ENCODE measurements around the gene UPK3A. TPM values are rescaled to one million over a fixed set of nuclear protein-coding genes. Genes with fewer than 3 reads are reported as not detected.

The UPK3A gene
- total and polyA plus RNA-seq, 2 of the 13 experiments (the other 11 are each of a cell fraction or from before 2014, with no cell fraction given) = 10.5 to 13.8 TPM

- TF ChIP-seq ZZZ3 (CRISPR knock-in tag; IDR thresholded peaks at IDR 0.05; ENCODE audit: borderline replicate concordance) = no peak
- TF ChIP-seq ZNF17 (CRISPR knock-in tag; IDR thresholded peaks at IDR 0.05) = no peak
- peak; percentile 52; the same call in 1 of the 2 replicates for TF ChIP-seq ZFY (CRISPR knock-in tag; IDR thresholded peaks at IDR 0.05)
- TF ChIP-seq RXRA (CRISPR knock-in tag; IDR thresholded peaks at IDR 0.05) = peak; percentile 43
- no peak for TF ChIP-seq SIX4 (CRISPR knock-in tag; IDR thresholded peaks at IDR 0.05)
- TF ChIP-seq ZNF619 (CRISPR knock-in tag; IDR thresholded peaks at IDR 0.05) = no peak; the same call in 1 of the 2 replicates
- TF ChIP-seq ZNF225 (CRISPR knock-in tag; IDR thresholded peaks at IDR 0.05) = peak; percentile 67; the same call in 1 of the 2 replicates
- no peak for TF ChIP-seq SRSF9 (IDR thresholded peaks at IDR 0.05; ENCODE audit: borderline replicate concordance, insufficient read depth, low read depth, low read length, poor library complexity, severe bottlenecking)
- no peak for TF ChIP-seq TSC22D2 (CRISPR knock-in tag; IDR thresholded peaks at IDR 0.05; ENCODE audit: borderline replicate concordance)
- TF ChIP-seq ZBTB42 (CRISPR knock-in tag; IDR thresholded peaks at IDR 0.05) = peak; percentile 76
- TF ChIP-seq, protein P1, sequence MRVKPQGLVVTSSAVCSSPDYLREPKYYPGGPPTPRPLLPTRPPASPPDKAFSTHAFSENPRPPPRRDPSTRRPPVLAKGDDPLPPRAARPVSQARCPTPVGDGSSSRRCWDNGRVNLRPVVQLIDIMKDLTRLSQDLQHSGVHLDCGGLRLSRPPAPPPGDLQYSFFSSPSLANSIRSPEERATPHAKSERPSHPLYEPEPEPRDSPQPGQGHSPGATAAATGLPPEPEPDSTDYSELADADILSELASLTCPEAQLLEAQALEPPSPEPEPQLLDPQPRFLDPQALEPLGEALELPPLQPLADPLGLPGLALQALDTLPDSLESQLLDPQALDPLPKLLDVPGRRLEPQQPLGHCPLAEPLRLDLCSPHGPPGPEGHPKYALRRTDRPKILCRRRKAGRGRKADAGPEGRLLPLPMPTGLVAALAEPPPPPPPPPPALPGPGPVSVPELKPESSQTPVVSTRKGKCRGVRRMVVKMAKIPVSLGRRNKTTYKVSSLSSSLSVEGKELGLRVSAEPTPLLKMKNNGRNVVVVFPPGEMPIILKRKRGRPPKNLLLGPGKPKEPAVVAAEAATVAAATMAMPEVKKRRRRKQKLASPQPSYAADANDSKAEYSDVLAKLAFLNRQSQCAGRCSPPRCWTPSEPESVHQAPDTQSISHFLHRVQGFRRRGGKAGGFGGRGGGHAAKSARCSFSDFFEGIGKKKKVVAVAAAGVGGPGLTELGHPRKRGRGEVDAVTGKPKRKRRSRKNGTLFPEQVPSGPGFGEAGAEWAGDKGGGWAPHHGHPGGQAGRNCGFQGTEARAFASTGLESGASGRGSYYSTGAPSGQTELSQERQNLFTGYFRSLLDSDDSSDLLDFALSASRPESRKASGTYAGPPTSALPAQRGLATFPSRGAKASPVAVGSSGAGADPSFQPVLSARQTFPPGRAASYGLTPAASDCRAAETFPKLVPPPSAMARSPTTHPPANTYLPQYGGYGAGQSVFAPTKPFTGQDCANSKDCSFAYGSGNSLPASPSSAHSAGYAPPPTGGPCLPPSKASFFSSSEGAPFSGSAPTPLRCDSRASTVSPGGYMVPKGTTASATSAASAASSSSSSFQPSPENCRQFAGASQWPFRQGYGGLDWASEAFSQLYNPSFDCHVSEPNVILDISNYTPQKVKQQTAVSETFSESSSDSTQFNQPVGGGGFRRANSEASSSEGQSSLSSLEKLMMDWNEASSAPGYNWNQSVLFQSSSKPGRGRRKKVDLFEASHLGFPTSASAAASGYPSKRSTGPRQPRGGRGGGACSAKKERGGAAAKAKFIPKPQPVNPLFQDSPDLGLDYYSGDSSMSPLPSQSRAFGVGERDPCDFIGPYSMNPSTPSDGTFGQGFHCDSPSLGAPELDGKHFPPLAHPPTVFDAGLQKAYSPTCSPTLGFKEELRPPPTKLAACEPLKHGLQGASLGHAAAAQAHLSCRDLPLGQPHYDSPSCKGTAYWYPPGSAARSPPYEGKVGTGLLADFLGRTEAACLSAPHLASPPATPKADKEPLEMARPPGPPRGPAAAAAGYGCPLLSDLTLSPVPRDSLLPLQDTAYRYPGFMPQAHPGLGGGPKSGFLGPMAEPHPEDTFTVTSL (CRISPR knock-in tag; IDR thresholded peaks at IDR 0.05; ENCODE audit: borderline replicate concordance) = no peak
- 0 out of 2 replicates have a peak, but pooled peaks have one; percentile 42 for TF ChIP-seq REPIN1 (CRISPR knock-in tag; IDR thresholded peaks at IDR 0.05; ENCODE audit: borderline replicate concordance, low read depth)
- TF ChIP-seq CBX1 (IDR thresholded peaks at IDR 0.05; ENCODE audit: low read depth) = no peak
- TF ChIP-seq, protein P2, sequence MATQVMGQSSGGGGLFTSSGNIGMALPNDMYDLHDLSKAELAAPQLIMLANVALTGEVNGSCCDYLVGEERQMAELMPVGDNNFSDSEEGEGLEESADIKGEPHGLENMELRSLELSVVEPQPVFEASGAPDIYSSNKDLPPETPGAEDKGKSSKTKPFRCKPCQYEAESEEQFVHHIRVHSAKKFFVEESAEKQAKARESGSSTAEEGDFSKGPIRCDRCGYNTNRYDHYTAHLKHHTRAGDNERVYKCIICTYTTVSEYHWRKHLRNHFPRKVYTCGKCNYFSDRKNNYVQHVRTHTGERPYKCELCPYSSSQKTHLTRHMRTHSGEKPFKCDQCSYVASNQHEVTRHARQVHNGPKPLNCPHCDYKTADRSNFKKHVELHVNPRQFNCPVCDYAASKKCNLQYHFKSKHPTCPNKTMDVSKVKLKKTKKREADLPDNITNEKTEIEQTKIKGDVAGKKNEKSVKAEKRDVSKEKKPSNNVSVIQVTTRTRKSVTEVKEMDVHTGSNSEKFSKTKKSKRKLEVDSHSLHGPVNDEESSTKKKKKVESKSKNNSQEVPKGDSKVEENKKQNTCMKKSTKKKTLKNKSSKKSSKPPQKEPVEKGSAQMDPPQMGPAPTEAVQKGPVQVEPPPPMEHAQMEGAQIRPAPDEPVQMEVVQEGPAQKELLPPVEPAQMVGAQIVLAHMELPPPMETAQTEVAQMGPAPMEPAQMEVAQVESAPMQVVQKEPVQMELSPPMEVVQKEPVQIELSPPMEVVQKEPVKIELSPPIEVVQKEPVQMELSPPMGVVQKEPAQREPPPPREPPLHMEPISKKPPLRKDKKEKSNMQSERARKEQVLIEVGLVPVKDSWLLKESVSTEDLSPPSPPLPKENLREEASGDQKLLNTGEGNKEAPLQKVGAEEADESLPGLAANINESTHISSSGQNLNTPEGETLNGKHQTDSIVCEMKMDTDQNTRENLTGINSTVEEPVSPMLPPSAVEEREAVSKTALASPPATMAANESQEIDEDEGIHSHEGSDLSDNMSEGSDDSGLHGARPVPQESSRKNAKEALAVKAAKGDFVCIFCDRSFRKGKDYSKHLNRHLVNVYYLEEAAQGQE (IDR thresholded peaks at IDR 0.05; ENCODE audit: borderline replicate concordance in 1 of 2, low read depth in 1 of 2, low read length in 2 of 2) = no peak
- no peak for TF ChIP-seq MTA3 (CRISPR knock-in tag; IDR thresholded peaks at IDR 0.05)
- peak; percentile 34 for TF ChIP-seq GABPB1 (CRISPR knock-in tag; IDR thresholded peaks at IDR 0.05)
- peak; percentile 68 for TF ChIP-seq ZEB1 (IDR thresholded peaks at IDR 0.05; ENCODE audit: insufficient replicate concordance, low read depth)
- no peak for TF ChIP-seq ZNF496 (CRISPR knock-in tag; IDR thresholded peaks at IDR 0.05; ENCODE audit: insufficient replicate concordance)
- TF ChIP-seq ZNF550 (CRISPR knock-in tag; IDR thresholded peaks at IDR 0.05; ENCODE audit: borderline replicate concordance) = no peak
- no peak for TF ChIP-seq EP300 (IDR thresholded peaks at IDR 0.05; ENCODE audit: low read depth in 2 of 2, low read length in 2 of 2)
- TF ChIP-seq EP300 (CRISPR knock-in tag; IDR thresholded peaks at IDR 0.05; ENCODE audit: borderline replicate concordance) = no peak
Observed at GRCh38 chr22:45285263-45286058, 712 bp downstream of the UPK3A start (continued).
